Jurkat, Clone E6-1 (cell line): ENCODE data around the gene PPP2R2B.

ENCODE experiments used
- DNase-seq: peaks from one replicate; pipeline ENCODE4 v3.0.0-alpha.2; 2011; ENCODE audit warnings: low read depth, low spot score
- H3K4me3 ChIP-seq: 2 replicates; pipeline ENCODE4 v1.5.1; 2011; ENCODE audit warnings: mild to moderate bottlenecking, low read length, control low read depth, moderate library complexity

PPP2R2B gene

GRCh38 chr5:146796144-146796543 lies 82.4 kb downstream of the PPP2R2B start:
- no peak for DNase-seq

GRCh38 chr5:146794326-146795029 lies 84.1 kb downstream of the PPP2R2B start:
- H3K4me3 ChIP-seq, result no peak overlapping the region
- DNase-seq, result no peak

More at GRCh38 chr5:146796144-146796543, 82.4 kb downstream of the PPP2R2B start:
- no peak overlapping the region for H3K4me3 ChIP-seq

- DNase-seq, result no peak
- H3K4me3 ChIP-seq, result no peak overlapping the region
Observed at GRCh38 chr5:146793709-146794108, 84.8 kb downstream of the PPP2R2B start.

GRCh38 chr5:146791471-146791870 lies 87.1 kb downstream of the PPP2R2B start:
- H3K4me3 ChIP-seq, result no peak overlapping the region
- DNase-seq, result no peak

GRCh38 chr5:146789712-146790653 lies 88.6 kb downstream of the PPP2R2B start:
- DNase-seq, result no peak
- no peak overlapping the region for H3K4me3 ChIP-seq

GRCh38 chr5:146788898-146789297 lies 89.7 kb downstream of the PPP2R2B start:
- no peak for DNase-seq
- H3K4me3 ChIP-seq, result no peak overlapping the region

- no peak for DNase-seq
- H3K4me3 ChIP-seq, result no peak overlapping the region
Observed at GRCh38 chr5:146785065-146785464, 93.5 kb downstream of the PPP2R2B start.

- DNase-seq, result no peak
- no peak overlapping the region for H3K4me3 ChIP-seq
Observed at GRCh38 chr5:146781157-146781556, 97.4 kb downstream of the PPP2R2B start.

GRCh38 chr5:146779211-146779869 lies 99.2 kb downstream of the PPP2R2B start:
- H3K4me3 ChIP-seq, result no peak overlapping the region
- no peak for DNase-seq

- H3K4me3 ChIP-seq, result no peak overlapping the region
- DNase-seq, result no peak
Observed at GRCh38 chr5:146778795-146779194, 99.8 kb downstream of the PPP2R2B start.

- H3K4me3 ChIP-seq, result no peak overlapping the region
- no peak for DNase-seq
Observed at GRCh38 chr5:146778261-146778660, 100.3 kb downstream of the PPP2R2B start.

GRCh38 chr5:146772881-146773466 lies 105.6 kb downstream of the PPP2R2B start:
- H3K4me3 ChIP-seq, result no peak overlapping the region
- DNase-seq, result no peak

- no peak for DNase-seq
Observed at GRCh38 chr5:146770980-146771379, 107.6 kb downstream of the PPP2R2B start.

GRCh38 chr5:146770546-146770945 lies 108.0 kb downstream of the PPP2R2B start:
- H3K4me3 ChIP-seq, result no peak overlapping the region
- DNase-seq, result no peak

More at GRCh38 chr5:146770980-146771379, 107.6 kb downstream of the PPP2R2B start:
- H3K4me3 ChIP-seq, result no peak overlapping the region

- no peak overlapping the region for H3K4me3 ChIP-seq
- DNase-seq, result no peak
Observed at GRCh38 chr5:146767534-146767933, 111.0 kb downstream of the PPP2R2B start.

GRCh38 chr5:146766013-146766412 lies 112.5 kb downstream of the PPP2R2B start:
- no peak for DNase-seq
- no peak overlapping the region for H3K4me3 ChIP-seq

- H3K4me3 ChIP-seq, result no peak overlapping the region
- DNase-seq, result no peak
Observed at GRCh38 chr5:146765089-146765832, 113.3 kb downstream of the PPP2R2B start.

GRCh38 chr5:146762830-146763229 lies 115.7 kb downstream of the PPP2R2B start:
- no peak overlapping the region for H3K4me3 ChIP-seq
- no peak for DNase-seq

- DNase-seq, result no peak
- no peak overlapping the region for H3K4me3 ChIP-seq
Observed at GRCh38 chr5:146761811-146762210, 116.7 kb downstream of the PPP2R2B start.
